ENCODE measurements around the gene NPAS2.

Gene NPAS2

GRCh38 chr2:100921685-100922161 is 101.8 kb downstream of the NPAS2 start:
- Histone ChIP-seq H3K9ac (ENCODE audit: low read length) (no peak overlapping the region), H3K4me3 (ENCODE audit: low read depth, low read length) (no peak overlapping the region), H3K27ac (ENCODE audit: low read depth, low read length) (no peak overlapping the region), H3K4me1 (ENCODE audit: control insufficient read depth, insufficient read depth, low read length) (no peaks in the 10 kb centered on the region), H3K9me3 (ENCODE audit: control insufficient read depth, insufficient read depth, low read depth, low read length) (no peaks in the 10 kb centered on the region), H3K36me3 (ENCODE audit: control insufficient read depth, insufficient read depth, low read length) (no peaks in the 10 kb centered on the region), H3K27me3 (ENCODE audit: control insufficient read depth, insufficient read depth, low read length) (no peaks in the 10 kb centered on the region)

- Histone ChIP-seq H3K4me3 (ENCODE audit: low read depth, low read length) (no peak overlapping the region), H3K4me1 (ENCODE audit: control insufficient read depth, insufficient read depth, low read length) (no peaks in the 10 kb centered on the region), H3K27ac (ENCODE audit: low read depth, low read length) (no peak overlapping the region), H3K36me3 (ENCODE audit: control insufficient read depth, insufficient read depth, low read length) (no peaks in the 10 kb centered on the region), H3K27me3 (ENCODE audit: control insufficient read depth, insufficient read depth, low read length) (no peaks in the 10 kb centered on the region), H3K9ac (ENCODE audit: low read length) (no peak overlapping the region), H3K9me3 (ENCODE audit: control insufficient read depth, insufficient read depth, low read depth, low read length) (no peaks in the 10 kb centered on the region)
Measured at GRCh38 chr2:100923461-100924060, 103.6 kb downstream of the NPAS2 start.

- Histone ChIP-seq H3K4me3 (ENCODE audit: low read depth, low read length) (no peak overlapping the region), H3K9ac (ENCODE audit: low read length) (no peak overlapping the region), H3K27ac (ENCODE audit: low read depth, low read length) (no peak overlapping the region), H3K9me3 (ENCODE audit: control insufficient read depth, insufficient read depth, low read depth, low read length) (no peaks in the 10 kb centered on the region), H3K36me3 (ENCODE audit: control insufficient read depth, insufficient read depth, low read length) (no peaks in the 10 kb centered on the region), H3K27me3 (ENCODE audit: control insufficient read depth, insufficient read depth, low read length) (no peaks in the 10 kb centered on the region), H3K4me1 (ENCODE audit: control insufficient read depth, insufficient read depth, low read length) (no peaks in the 10 kb centered on the region)
Measured at GRCh38 chr2:100924122-100924519, 104.2 kb downstream of the NPAS2 start.

GRCh38 chr2:100924520-100925451 is 104.8 kb downstream of the NPAS2 start:
- Histone ChIP-seq H3K4me3 (ENCODE audit: low read depth, low read length) (no peak overlapping the region), H3K27me3 (ENCODE audit: control insufficient read depth, insufficient read depth, low read length) (no peaks in the 10 kb centered on the region), H3K27ac (ENCODE audit: low read depth, low read length) (no peak overlapping the region), H3K9me3 (ENCODE audit: control insufficient read depth, insufficient read depth, low read depth, low read length) (no peaks in the 10 kb centered on the region), H3K36me3 (ENCODE audit: control insufficient read depth, insufficient read depth, low read length) (no peaks in the 10 kb centered on the region), H3K9ac (ENCODE audit: low read length) (no peak overlapping the region), H3K4me1 (ENCODE audit: control insufficient read depth, insufficient read depth, low read length) (no peaks in the 10 kb centered on the region)

GRCh38 chr2:100928235-100928634 is 108.3 kb downstream of the NPAS2 start:
- no peak overlapping the region for H3K4me3 ChIP-seq (ENCODE audit: low read depth, low read length)
- H3K9ac ChIP-seq (ENCODE audit: low read length) = no peak overlapping the region
- H3K4me1 ChIP-seq (ENCODE audit: control insufficient read depth, insufficient read depth, low read length) = no peaks in the 10 kb centered on the region
- H3K36me3 ChIP-seq (ENCODE audit: control insufficient read depth, insufficient read depth, low read length) = no peaks in the 10 kb centered on the region
- no peaks in the 10 kb centered on the region for H3K27me3 ChIP-seq (ENCODE audit: control insufficient read depth, insufficient read depth, low read length)
- no peaks in the 10 kb centered on the region for H3K9me3 ChIP-seq (ENCODE audit: control insufficient read depth, insufficient read depth, low read depth, low read length)
- no peak overlapping the region for H3K27ac ChIP-seq (ENCODE audit: low read depth, low read length)

GRCh38 chr2:100929147-100929546 is 109.2 kb downstream of the NPAS2 start:
- Histone ChIP-seq H3K9me3 (ENCODE audit: control insufficient read depth, insufficient read depth, low read depth, low read length) (no peaks in the 10 kb centered on the region), H3K4me3 (ENCODE audit: low read depth, low read length) (no peak overlapping the region), H3K9ac (ENCODE audit: low read length) (no peak overlapping the region), H3K27ac (ENCODE audit: low read depth, low read length) (no peak overlapping the region), H3K27me3 (ENCODE audit: control insufficient read depth, insufficient read depth, low read length) (no peaks in the 10 kb centered on the region), H3K36me3 (ENCODE audit: control insufficient read depth, insufficient read depth, low read length) (no peaks in the 10 kb centered on the region), H3K4me1 (ENCODE audit: control insufficient read depth, insufficient read depth, low read length) (no peaks in the 10 kb centered on the region)

GRCh38 chr2:100934504-100935371 is 114.8 kb downstream of the NPAS2 start:
- no peak overlapping the region for H3K4me3 ChIP-seq (ENCODE audit: low read depth, low read length)
- no peaks in the 10 kb centered on the region for H3K9me3 ChIP-seq (ENCODE audit: control insufficient read depth, insufficient read depth, low read depth, low read length)
- H3K9ac ChIP-seq (ENCODE audit: low read length) = no peak overlapping the region
- H3K27me3 ChIP-seq (ENCODE audit: control insufficient read depth, insufficient read depth, low read length) = no peaks in the 10 kb centered on the region
- H3K36me3 ChIP-seq (ENCODE audit: control insufficient read depth, insufficient read depth, low read length) = no peaks in the 10 kb centered on the region
- no peak overlapping the region for H3K27ac ChIP-seq (ENCODE audit: low read depth, low read length)
- no peaks in the 10 kb centered on the region for H3K4me1 ChIP-seq (ENCODE audit: control insufficient read depth, insufficient read depth, low read length)

GRCh38 chr2:100935372-100935752 is 115.4 kb downstream of the NPAS2 start:
- H3K27ac ChIP-seq (ENCODE audit: low read depth, low read length) = no peak overlapping the region
- H3K27me3 ChIP-seq (ENCODE audit: control insufficient read depth, insufficient read depth, low read length) = no peaks in the 10 kb centered on the region
- no peaks in the 10 kb centered on the region for H3K4me1 ChIP-seq (ENCODE audit: control insufficient read depth, insufficient read depth, low read length)
- no peak overlapping the region for H3K9ac ChIP-seq (ENCODE audit: low read length)
- H3K36me3 ChIP-seq (ENCODE audit: control insufficient read depth, insufficient read depth, low read length) = no peaks in the 10 kb centered on the region
- no peak overlapping the region for H3K4me3 ChIP-seq (ENCODE audit: low read depth, low read length)
- no peaks in the 10 kb centered on the region for H3K9me3 ChIP-seq (ENCODE audit: control insufficient read depth, insufficient read depth, low read depth, low read length)

- Histone ChIP-seq H3K27ac (ENCODE audit: low read depth, low read length) (no peak overlapping the region), H3K9ac (ENCODE audit: low read length) (no peak overlapping the region), H3K4me3 (ENCODE audit: low read depth, low read length) (no peak overlapping the region), H3K9me3 (ENCODE audit: control insufficient read depth, insufficient read depth, low read depth, low read length) (no peaks in the 10 kb centered on the region), H3K27me3 (ENCODE audit: control insufficient read depth, insufficient read depth, low read length) (no peaks in the 10 kb centered on the region), H3K36me3 (ENCODE audit: control insufficient read depth, insufficient read depth, low read length) (no peaks in the 10 kb centered on the region), H3K4me1 (ENCODE audit: control insufficient read depth, insufficient read depth, low read length) (no peaks in the 10 kb centered on the region)
Measured at GRCh38 chr2:100936070-100936741, 116.3 kb downstream of the NPAS2 start.

GRCh38 chr2:100936972-100937542 is 117.1 kb downstream of the NPAS2 start:
- no peak overlapping the region for H3K9ac ChIP-seq (ENCODE audit: low read length)
- no peak overlapping the region for H3K4me3 ChIP-seq (ENCODE audit: low read depth, low read length)
- H3K4me1 ChIP-seq (ENCODE audit: control insufficient read depth, insufficient read depth, low read length) = no peaks in the 10 kb centered on the region
- no peak overlapping the region for H3K27ac ChIP-seq (ENCODE audit: low read depth, low read length)
- no peaks in the 10 kb centered on the region for H3K27me3 ChIP-seq (ENCODE audit: control insufficient read depth, insufficient read depth, low read length)
- H3K36me3 ChIP-seq (ENCODE audit: control insufficient read depth, insufficient read depth, low read length) = no peaks in the 10 kb centered on the region
- H3K9me3 ChIP-seq (ENCODE audit: control insufficient read depth, insufficient read depth, low read depth, low read length) = no peaks in the 10 kb centered on the region

All from HUES6 (cell line).